Naive thymus-derived CD4-positive, alpha-beta T cell (primary cell): ENCODE data around the gene HLA-DMA. TPM values are rescaled to one million over a fixed set of nuclear protein-coding genes. Genes with fewer than 3 reads are reported as not detected.

Experiments used
- ATAC-seq: fragments of 150-1000 bp; cut with Tn5 transposase; 2 replicates; pipeline ENCODE4 v1.10.0; 2021; ENCODE audit warnings: mild to moderate bottlenecking, moderate library complexity
- CTCF ChIA-PET: fragments of 350-600 bp; sonication (Branson Sonifier 250); formaldehyde crosslinking; loops from one replicate; lab custom pipeline; 2021; ENCODE audit warnings: antibody characterized with exemption; lab: Charles Lee
- POLR2A ChIA-PET: fragments of 350-600 bp; sonication (Branson Sonifier 250); formaldehyde crosslinking; loops from one replicate; lab custom pipeline; 2021; ENCODE audit warnings: antibody characterized with exemption, inconsistent platforms; lab: Charles Lee
- DNase-seq, 9 donors: peaks; one replicate each; pipeline versions ENCODE4 v3.0.0 to v3.0.0-alpha.2; 2020 to 2022; ENCODE audit warnings: mixed read lengths in 1 of 9
- H3K27ac ChIP-seq: one replicate; pipeline ENCODE4 v1.7.0; 2013; ENCODE audit warnings: mild to moderate bottlenecking, low read depth, low read length, moderate library complexity
- H3K27me3 ChIP-seq, 2 donors: one replicate each; pipeline ENCODE4 v1.7.0; 2013; ENCODE audit warnings: low read length in 2 of 2, mild to moderate bottlenecking in 2 of 2, moderate library complexity in 2 of 2; ENCODE audit not compliant: control insufficient read depth in 2 of 2, insufficient read depth in 2 of 2
- H3K36me3 ChIP-seq, 3 experiments: 1 replicate in 2 of 3; 2 replicates in 1 of 3; pipeline ENCODE4 v1.7.0; 2013; ENCODE audit warnings: low read length in 3 of 3, mild to moderate bottlenecking in 3 of 3, moderate library complexity in 1 of 3; ENCODE audit not compliant: insufficient read depth in 3 of 3, control insufficient read depth in 2 of 3
- H3K4me1 ChIP-seq, 2 donors: one replicate each; pipeline ENCODE4 v1.7.0; 2013; ENCODE audit warnings: low read length in 2 of 2, mild to moderate bottlenecking in 2 of 2, moderate library complexity in 1 of 2; ENCODE audit not compliant: control insufficient read depth in 2 of 2, insufficient read depth in 2 of 2
- H3K4me3 ChIP-seq: 2 replicates; pipeline ENCODE4 v1.7.0; 2013; ENCODE audit warnings: mild to moderate bottlenecking, low read length
- H3K9me3 ChIP-seq, 3 experiments: 1 replicate in 2 of 3; 2 replicates in 1 of 3; pipeline ENCODE4 v1.7.0; 2013; ENCODE audit warnings: low read length in 3 of 3; ENCODE audit not compliant: control insufficient read depth in 2 of 3
- H3K27ac Mint-ChIP-seq, 9 donors: one replicate each; pipeline ENCODE4 v1.8.0; 2020 to 2022; ENCODE audit warnings: mixed read lengths in 9 of 9, mild to moderate bottlenecking in 8 of 9, moderate library complexity in 5 of 9, inconsistent platforms in 2 of 9
- H3K27me3 Mint-ChIP-seq, 5 donors: one replicate each; pipeline ENCODE4 v1.8.0; 2021 to 2022; ENCODE audit warnings: mixed read lengths in 5 of 5, mild to moderate bottlenecking in 1 of 5
- H3K36me3 Mint-ChIP-seq, 5 donors: one replicate each; pipeline ENCODE4 v1.8.0; 2020 to 2022; ENCODE audit warnings: mixed read lengths in 5 of 5, mild to moderate bottlenecking in 3 of 5, inconsistent platforms in 1 of 5
- H3K4me1 Mint-ChIP-seq, 7 donors: one replicate each; pipeline ENCODE4 v1.8.0; 2020 to 2022; ENCODE audit warnings: mixed read lengths in 7 of 7, mild to moderate bottlenecking in 3 of 7, inconsistent platforms in 1 of 7
- H3K4me3 Mint-ChIP-seq, 10 donors: one replicate each; pipeline ENCODE4 v1.8.0; 2020 to 2022; ENCODE audit warnings: mild to moderate bottlenecking in 10 of 10, mixed read lengths in 10 of 10, moderate library complexity in 6 of 10, inconsistent platforms in 2 of 10
- H3K9me3 Mint-ChIP-seq, 11 donors: one replicate each; pipeline ENCODE4 v1.8.0; 2020 to 2022; ENCODE audit warnings: mixed read lengths in 11 of 11, mild to moderate bottlenecking in 4 of 11, inconsistent platforms in 1 of 11, moderate library complexity in 1 of 11
- intact Hi-C, 2 donors: fragments of 100-400 bp; cut with micrococcal nuclease; formaldehyde crosslinking; loops; one replicate each; pipeline ENCODE4 v1.15.1; 2023
- polyA plus RNA-seq, 2 donors: library from polyadenylated mRNA; unstranded; fragments of 300-500 nt; fragmentation: Illumina TruSeq; gene quantifications; one replicate each; pipeline ENCODE4 v1.2.3, GENCODE V29; 2021
- total RNA-seq, 6 experiments: library from RNA in 5 of 6; stranded (reverse) in 5 of 6; gene quantifications; 1 replicate in 5 of 6; 2 replicates in 1 of 6; pipeline ENCODE4 v1.2.3 and lab custom pipeline; 2021 to 2026

The HLA-DMA gene
- total and polyA plus RNA-seq, 7 experiments from 2014 or later, result 12.5 to 120 (median 25.6) TPM

GRCh38 chr6:32905078-32905477 lies 47.8 kb downstream of the HLA-DMA start:
- POLR2A ChIA-PET, result no interaction called here
- intact Hi-C loops, result no loop called here

GRCh38 chr6:32903952-32904351 lies 48.9 kb downstream of the HLA-DMA start:
- Mint-ChIP-seq H3K27me3 (peaks cover 0 to 11% (median 0%) of the 10 kb centered on the region in 5 donors), H3K27ac (no peak overlapping the region), H3K9me3 (no peaks in the 10 kb centered on the region), H3K36me3 (peaks cover 0 to 8% (median 4%) of the 10 kb centered on the region in 5 donors), H3K4me3 (no peak overlapping the region), H3K4me1 (peaks cover 0 to 6% (median 0%) of the 10 kb centered on the region in 7 donors)
- CTCF ChIA-PET, result interaction anchor here (0.6 to 2.1 kb wide), 5 partner anchors 18 to 1822 kb away, joined by 3 to 12 read pairs (median 3); no protein-coding TSS in a partner anchor
- no peaks in the 10 kb centered on the region for H3K4me1 ChIP-seq
- DNase-seq, result no peak
- H3K9me3 ChIP-seq, result no peaks in the 10 kb centered on the region
- no peak for ATAC-seq
- intact Hi-C loops, result no loop called here
- no peaks in the 10 kb centered on the region for H3K27me3 ChIP-seq
- no peaks in the 10 kb centered on the region for H3K36me3 ChIP-seq
- H3K4me3 ChIP-seq, result no peak overlapping the region
- no peak overlapping the region for H3K27ac ChIP-seq
- POLR2A ChIA-PET, result interaction anchor here (0.8 to 1.2 kb wide), 2 partner anchors 30 to 68 kb away, joined by 3 to 5 read pairs; no protein-coding TSS in a partner anchor

More at GRCh38 chr6:32905078-32905477, 47.8 kb downstream of the HLA-DMA start:
- Mint-ChIP-seq H3K36me3 (peaks cover 0 to 8% (median 4%) of the 10 kb centered on the region in 5 donors), H3K4me1 (peaks cover 0 to 6% (median 0%) of the 10 kb centered on the region in 7 donors), H3K27me3 (peaks cover 0 to 13% (median 0%) of the 10 kb centered on the region in 5 donors), H3K27ac (peak overlapping the region in 1 of 9 donors; percentile 42), H3K9me3 (no peaks in the 10 kb centered on the region), H3K4me3 (no peak overlapping the region)
- no peak overlapping the region for H3K4me3 ChIP-seq
- no peaks in the 10 kb centered on the region for H3K27me3 ChIP-seq
- no peaks in the 10 kb centered on the region for H3K9me3 ChIP-seq
- CTCF ChIA-PET, result interaction anchor here (0.6 to 2.1 kb wide), 7 partner anchors 15 to 589 kb away, joined by 3 to 12 read pairs (median 3); partner anchors contain the start of gene TAP2
- no peaks in the 10 kb centered on the region for H3K4me1 ChIP-seq
- DNase-seq, result no peak
- H3K27ac ChIP-seq, result no peak overlapping the region
- ATAC-seq, result no peak
- no peaks in the 10 kb centered on the region for H3K36me3 ChIP-seq

Other genes starting within 250 kb of the HLA-DMA start
- 10 to 100 TPM in 1 of 5 experiments, 1 to 10 TPM in 1, not detected in 3; 3.9 to 13.3 TPM for gene HLA-DQA2, start 211.7 kb downstream of the HLA-DMA start, total RNA-seq
- not detected for gene HLA-DQA2, start 211.7 kb downstream of the HLA-DMA start, polyA plus RNA-seq
- 10 to 100 TPM in 1 of 5 experiments, 1 to 10 TPM in 2, not detected in 2; 1.8 to 24.8 (median 3.5) TPM for gene HLA-DQB2, start 189.6 kb downstream of the HLA-DMA start, total RNA-seq
- under 1 TPM in 1 of 2 donors, not detected in 1; 0.95 TPM for gene HLA-DQB2, start 189.6 kb downstream of the HLA-DMA start, polyA plus RNA-seq
- 1 to 10 TPM; 1.7 to 7.7 (median 4.9) TPM for gene HLA-DOB, start 136.1 kb downstream of the HLA-DMA start, total RNA-seq
- gene HLA-DOB, start 136.1 kb downstream of the HLA-DMA start, polyA plus RNA-seq, result under 1 TPM; 0.48 to 0.57 TPM
- gene TAP2, start 114.4 kb downstream of the HLA-DMA start, total RNA-seq, result 100 to 1,000 TPM in 4 of 5 experiments, 10 to 100 TPM in 1; 84.3 to 243 (median 117) TPM
- gene TAP2, start 114.4 kb downstream of the HLA-DMA start, polyA plus RNA-seq, result 10 to 100 TPM; 26.4 to 36.4 TPM
- 100 to 1,000 TPM; 111 to 419 (median 115) TPM for gene PSMB8, start 109.0 kb downstream of the HLA-DMA start, total RNA-seq
- gene PSMB8, start 109.0 kb downstream of the HLA-DMA start, polyA plus RNA-seq, result 100 to 1,000 TPM; 322 to 378 TPM
- gene TAP1, start 99.4 kb downstream of the HLA-DMA start, total RNA-seq, result 100 to 1,000 TPM in 3 of 5 experiments, 10 to 100 TPM in 2; 92.1 to 500 (median 103) TPM
- 100 to 1,000 TPM; 162 to 274 TPM for gene TAP1, start 99.4 kb downstream of the HLA-DMA start, polyA plus RNA-seq
- 100 to 1,000 TPM in 2 of 5 experiments, 10 to 100 TPM in 3; 70.3 to 452 (median 90.5) TPM for gene PSMB9, start 98.9 kb downstream of the HLA-DMA start, total RNA-seq
- gene PSMB9, start 98.9 kb downstream of the HLA-DMA start, polyA plus RNA-seq, result 100 to 1,000 TPM; 385 to 389 TPM
- gene HLA-DMB, start 12.1 kb downstream of the HLA-DMA start, total RNA-seq, result 10 to 100 TPM in 2 of 5 experiments, 1 to 10 TPM in 3; 7.8 to 82.5 (median 9.1) TPM
- gene HLA-DMB, start 12.1 kb downstream of the HLA-DMA start, polyA plus RNA-seq, result 10 to 100 TPM in 1 of 2 donors, 1 to 10 TPM in 1; 8.2 to 11.9 TPM
- gene BRD2, start 15.5 kb upstream of the HLA-DMA start, total RNA-seq, result 100 to 1,000 TPM; 275 to 391 (median 360) TPM
- gene BRD2, start 15.5 kb upstream of the HLA-DMA start, polyA plus RNA-seq, result 10 to 100 TPM; 33.4 to 82.6 TPM
- 10 to 100 TPM in 1 of 5 experiments, 1 to 10 TPM in 4; 3.0 to 10.5 (median 5.4) TPM for gene HLA-DOA, start 56.5 kb upstream of the HLA-DMA start, total RNA-seq
- gene HLA-DOA, start 56.5 kb upstream of the HLA-DMA start, polyA plus RNA-seq, result 1 to 10 TPM; 4.6 to 6.7 TPM
- gene HLA-DPA1, start 120.6 kb upstream of the HLA-DMA start, total RNA-seq, result 100 to 1,000 TPM in 2 of 5 experiments, 10 to 100 TPM in 3; 20.2 to 295 (median 45.6) TPM
- gene HLA-DPA1, start 120.6 kb upstream of the HLA-DMA start, polyA plus RNA-seq, result 10 to 100 TPM; 21.1 to 67.0 TPM
- gene HLA-DPB1, start 122.9 kb upstream of the HLA-DMA start, total RNA-seq, result 100 to 1,000 TPM in 1 of 5 experiments, 10 to 100 TPM in 4; 13.7 to 308 (median 43.3) TPM
- gene HLA-DPB1, start 122.9 kb upstream of the HLA-DMA start, polyA plus RNA-seq, result 10 to 100 TPM; 24.9 to 87.6 TPM
- gene COL11A2, start 239.4 kb upstream of the HLA-DMA start, total RNA-seq, result 1 to 10 TPM in 3 of 5 experiments, under 1 TPM in 2; 0.51 to 3.5 (median 2.5) TPM
- gene COL11A2, start 239.4 kb upstream of the HLA-DMA start, polyA plus RNA-seq, result under 1 TPM in 1 of 2 donors, not detected in 1; 0.26 TPM
- gene RXRB, start 247.6 kb upstream of the HLA-DMA start, total RNA-seq, result 100 to 1,000 TPM in 1 of 5 experiments, 10 to 100 TPM in 4; 50.3 to 103 (median 76.2) TPM
- 1 to 10 TPM; 7.6 to 9.4 TPM for gene RXRB, start 247.6 kb upstream of the HLA-DMA start, polyA plus RNA-seq
- gene SLC39A7, start 247.8 kb upstream of the HLA-DMA start, total RNA-seq, result 10 to 100 TPM; 19.1 to 51.9 (median 27.9) TPM
- gene SLC39A7, start 247.8 kb upstream of the HLA-DMA start, polyA plus RNA-seq, result 10 to 100 TPM; 23.3 to 24.8 TPM